Measurements from ENCODE around the gene ELAVL1.
"Not testable (repeated sequence)": the region's sequence is repeated elsewhere in the genome, so short reads cannot be mapped to it uniquely, and the experiment has no call there.

ELAVL1 gene

DNA sequence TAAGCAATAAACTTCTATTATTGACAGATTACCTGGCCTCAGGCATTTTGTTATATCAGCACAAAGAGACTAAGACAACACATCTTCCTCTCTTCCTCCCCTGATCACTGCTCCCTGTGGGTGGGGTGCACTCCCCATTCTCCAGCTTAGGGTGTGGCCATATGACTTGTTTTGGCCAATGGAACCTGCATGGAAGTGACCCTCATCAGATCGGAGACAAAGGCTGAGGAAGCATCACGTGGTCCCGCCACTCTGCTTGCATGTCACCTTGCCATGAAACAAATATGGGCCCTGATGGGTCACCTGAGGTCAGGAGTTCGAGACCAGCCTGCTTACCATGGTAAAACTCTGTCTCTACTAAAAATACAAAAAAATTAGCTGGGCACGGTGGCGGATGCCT, 33.4 kb upstream of the ELAVL1 start:
- Histone ChIP-seq H3K27me3 (peaks cover 5% of the 10 kb centered on the region), H3K4me1 (ENCODE audit: control insufficient read depth in 1 of 2, insufficient read depth in 1 of 2, low read depth in 1 of 2, low read length in 1 of 2) (no peaks in the 10 kb centered on the region), H3K4me3 (ENCODE audit: low read depth in 1 of 2, low read length in 1 of 2) (no peak overlapping the region), H3K36me3 (no peaks in the 10 kb centered on the region), H3K27ac (no peak overlapping the region), H3K9me3 (no peaks in the 10 kb centered on the region)
- TF ChIP-seq, protein P1, sequence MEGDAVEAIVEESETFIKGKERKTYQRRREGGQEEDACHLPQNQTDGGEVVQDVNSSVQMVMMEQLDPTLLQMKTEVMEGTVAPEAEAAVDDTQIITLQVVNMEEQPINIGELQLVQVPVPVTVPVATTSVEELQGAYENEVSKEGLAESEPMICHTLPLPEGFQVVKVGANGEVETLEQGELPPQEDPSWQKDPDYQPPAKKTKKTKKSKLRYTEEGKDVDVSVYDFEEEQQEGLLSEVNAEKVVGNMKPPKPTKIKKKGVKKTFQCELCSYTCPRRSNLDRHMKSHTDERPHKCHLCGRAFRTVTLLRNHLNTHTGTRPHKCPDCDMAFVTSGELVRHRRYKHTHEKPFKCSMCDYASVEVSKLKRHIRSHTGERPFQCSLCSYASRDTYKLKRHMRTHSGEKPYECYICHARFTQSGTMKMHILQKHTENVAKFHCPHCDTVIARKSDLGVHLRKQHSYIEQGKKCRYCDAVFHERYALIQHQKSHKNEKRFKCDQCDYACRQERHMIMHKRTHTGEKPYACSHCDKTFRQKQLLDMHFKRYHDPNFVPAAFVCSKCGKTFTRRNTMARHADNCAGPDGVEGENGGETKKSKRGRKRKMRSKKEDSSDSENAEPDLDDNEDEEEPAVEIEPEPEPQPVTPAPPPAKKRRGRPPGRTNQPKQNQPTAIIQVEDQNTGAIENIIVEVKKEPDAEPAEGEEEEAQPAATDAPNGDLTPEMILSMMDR (IDR thresholded peaks at IDR 0.05): no peak

DNA sequence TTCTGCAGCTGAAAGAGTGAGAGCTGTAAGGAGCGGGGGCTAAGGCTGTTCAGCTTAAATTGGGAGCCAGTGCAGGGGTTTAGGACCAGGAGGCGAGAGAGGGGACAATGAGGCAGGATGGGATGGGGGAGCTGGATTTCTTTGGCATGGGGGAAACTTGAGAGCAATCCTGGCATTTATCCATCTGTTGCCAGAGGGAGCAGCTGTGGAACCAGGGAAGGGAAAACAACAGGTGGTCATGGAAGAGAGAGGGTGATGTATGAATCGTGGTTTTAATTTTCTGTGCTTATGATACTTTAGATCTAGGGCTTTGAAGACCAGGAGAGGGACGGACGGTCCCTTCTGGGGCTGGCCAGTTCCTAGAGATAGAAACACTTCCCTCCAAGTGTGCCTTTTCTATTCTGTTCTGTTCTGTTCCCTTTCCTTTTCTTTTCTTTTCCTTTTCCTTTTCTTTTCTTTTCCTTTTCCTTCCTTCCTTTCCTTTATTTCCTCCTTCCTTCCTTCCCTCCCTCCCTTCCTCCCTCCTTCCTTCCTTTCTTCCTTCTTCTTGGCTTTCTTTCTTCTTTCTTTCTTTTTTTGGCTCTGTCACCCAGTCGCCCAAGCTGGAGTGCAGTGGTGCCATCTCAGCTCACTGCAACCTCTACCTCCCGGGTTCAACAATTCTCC, 31.1 kb upstream of the ELAVL1 start:
- Histone ChIP-seq H3K27ac (no peak overlapping the region), H3K27me3 (peaks cover 18% of the 10 kb centered on the region), H3K9me3 (no peaks in the 10 kb centered on the region), H3K36me3 (no peaks in the 10 kb centered on the region), H3K4me3 (ENCODE audit: low read depth in 1 of 2, low read length in 1 of 2) (no peak overlapping the region), H3K4me1 (ENCODE audit: control insufficient read depth in 1 of 2, insufficient read depth in 1 of 2, low read depth in 1 of 2, low read length in 1 of 2) (no peaks in the 10 kb centered on the region)
- TF ChIP-seq, protein P1 (IDR thresholded peaks at IDR 0.05): no peak

DNA sequence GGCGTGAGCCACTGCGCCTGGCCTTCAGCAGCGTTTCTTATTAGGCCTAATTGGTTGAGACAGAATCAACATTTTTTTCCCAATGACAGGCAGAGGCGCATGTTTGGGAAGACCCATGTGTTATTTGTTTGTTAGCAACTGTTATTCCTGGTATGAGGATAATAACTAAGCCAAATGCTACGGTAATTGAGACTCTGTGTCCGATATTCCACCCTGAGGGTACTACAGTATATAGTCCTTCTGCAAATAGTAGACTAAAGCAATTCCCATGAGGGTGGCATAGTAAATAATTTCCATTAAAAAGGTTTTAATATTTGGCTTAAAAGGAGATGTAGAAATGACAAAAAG, 28.7 kb upstream of the ELAVL1 start:
- H3K4me1 ChIP-seq (ENCODE audit: control insufficient read depth in 1 of 2, insufficient read depth in 1 of 2, low read depth in 1 of 2, low read length in 1 of 2): no peaks in the 10 kb centered on the region
- peaks cover 18% of the 10 kb centered on the region for H3K27me3 ChIP-seq
- H3K27ac ChIP-seq: no peak overlapping the region
- TF ChIP-seq, protein P1 (IDR thresholded peaks at IDR 0.05): no peak
- no peaks in the 10 kb centered on the region for H3K9me3 ChIP-seq
- H3K4me3 ChIP-seq (ENCODE audit: low read depth in 1 of 2, low read length in 1 of 2): no peak overlapping the region
- H3K36me3 ChIP-seq: no peaks in the 10 kb centered on the region

DNA sequence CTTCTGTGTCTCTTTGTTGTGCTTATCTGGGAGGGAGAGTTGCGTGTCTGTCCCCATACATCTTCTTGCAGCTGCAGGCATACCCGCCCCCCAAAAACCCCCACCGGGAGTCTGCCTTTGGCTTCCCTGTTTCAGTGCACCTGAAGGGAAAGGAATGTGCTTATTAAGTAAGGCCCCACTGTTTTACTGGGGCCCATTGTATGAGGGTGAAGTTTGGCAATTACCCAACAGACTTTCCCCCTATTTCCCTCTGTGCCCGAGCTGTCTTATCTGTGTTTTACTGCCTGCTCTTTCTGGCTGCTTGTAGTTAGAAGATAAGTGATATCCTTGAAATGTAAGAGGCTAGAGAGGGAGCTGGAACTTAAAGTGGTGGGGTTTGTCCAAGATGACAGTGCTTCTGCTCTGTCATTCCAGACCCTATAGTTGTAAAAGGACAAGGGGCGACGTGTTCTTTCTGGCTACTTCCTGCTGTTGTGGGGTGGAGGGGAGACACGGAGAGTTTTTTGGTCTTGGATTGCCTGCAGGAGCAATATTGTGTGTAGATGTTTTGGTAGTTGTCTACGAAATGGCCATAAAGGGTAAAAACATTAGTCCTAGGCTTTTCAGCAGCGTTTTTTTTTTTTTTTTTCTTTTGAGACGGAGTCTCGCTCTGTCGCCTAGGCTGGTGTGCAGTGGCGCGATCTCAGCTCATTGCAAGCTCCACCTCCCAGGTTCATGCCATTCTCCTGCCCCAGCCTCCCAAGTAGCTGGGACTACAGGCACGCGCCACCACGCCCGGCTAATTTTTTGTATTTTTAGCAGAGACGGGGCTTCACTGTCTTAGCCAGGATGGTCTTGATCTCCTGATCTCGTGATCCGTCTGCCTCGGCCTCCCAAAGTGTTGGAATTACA, 28.1 kb upstream of the ELAVL1 start:
- H3K36me3 ChIP-seq: not testable (repeated sequence)

DNA sequence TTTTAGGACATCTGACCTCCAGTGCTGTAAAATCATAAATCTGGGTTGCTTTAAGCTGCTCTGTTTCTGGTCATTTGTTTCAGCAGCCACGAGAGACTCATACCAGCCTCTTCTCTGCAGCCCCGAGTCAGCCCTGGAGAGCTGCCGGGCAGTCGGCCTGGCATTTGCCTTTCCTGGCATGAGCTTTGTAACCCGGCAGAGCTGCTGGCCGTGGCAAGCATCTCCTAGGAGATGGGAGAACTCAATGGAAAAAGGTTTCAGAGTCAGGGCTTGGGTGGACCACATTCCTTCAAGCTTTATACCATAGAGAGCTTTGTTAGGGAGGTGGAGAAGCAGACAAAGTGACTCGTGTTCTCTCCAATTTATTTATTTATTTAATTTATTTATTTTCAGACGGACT, 25.5 kb upstream of the ELAVL1 start:
- TF ChIP-seq, protein P1 (IDR thresholded peaks at IDR 0.05): no peak
- no peaks in the 10 kb centered on the region for H3K36me3 ChIP-seq
- H3K4me3 ChIP-seq (ENCODE audit: low read depth in 1 of 2, low read length in 1 of 2): no peak overlapping the region
- H3K27ac ChIP-seq: no peak overlapping the region
- peaks cover 18% of the 10 kb centered on the region for H3K27me3 ChIP-seq
- no peaks in the 10 kb centered on the region for H3K4me1 ChIP-seq (ENCODE audit: control insufficient read depth in 1 of 2, insufficient read depth in 1 of 2, low read depth in 1 of 2, low read length in 1 of 2)
- H3K9me3 ChIP-seq: no peaks in the 10 kb centered on the region

More for the DNA sequence above, 28.1 kb upstream of the ELAVL1 start:
- H3K9me3 ChIP-seq; H3K27ac ChIP-seq; H3K4me1 ChIP-seq (ENCODE audit: control insufficient read depth in 1 of 2, insufficient read depth in 1 of 2, low read depth in 1 of 2, low read length in 1 of 2); H3K4me3 ChIP-seq (ENCODE audit: low read depth in 1 of 2, low read length in 1 of 2): not testable (repeated sequence)
- H3K27me3 ChIP-seq: peaks cover 18% of the 10 kb centered on the region

DNA sequence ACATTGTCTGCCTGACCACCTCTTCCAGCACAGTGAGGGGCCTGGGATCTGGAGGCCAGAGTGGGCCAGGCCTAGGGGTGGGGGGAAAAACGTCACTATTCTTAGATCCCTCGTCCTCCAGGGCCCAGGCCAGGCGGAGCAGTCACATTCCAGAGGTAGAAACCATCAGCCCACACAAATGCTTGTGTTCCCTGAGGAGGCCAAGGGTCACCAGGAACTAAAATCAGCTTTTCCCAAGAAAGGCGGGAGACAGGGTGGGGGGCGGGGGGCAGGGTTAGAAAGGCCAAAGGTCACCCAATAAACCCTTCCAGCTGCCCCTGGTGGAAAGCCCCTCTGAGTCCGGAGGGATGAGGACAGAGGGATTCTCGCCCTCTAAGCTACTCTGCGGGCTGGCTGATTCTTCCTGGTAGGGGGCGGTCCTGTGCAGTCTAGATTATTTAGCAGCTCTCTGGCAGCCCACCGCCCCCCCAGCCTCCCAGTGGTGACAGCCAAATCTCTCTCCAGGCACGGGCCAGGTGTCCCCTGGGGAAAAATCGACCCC, 23.6 kb upstream of the ELAVL1 start:
- Histone ChIP-seq H3K27ac (no peak overlapping the region), H3K27me3 (peaks cover 15% of the 10 kb centered on the region), H3K9me3 (no peaks in the 10 kb centered on the region), H3K4me1 (ENCODE audit: control insufficient read depth in 1 of 2, insufficient read depth in 1 of 2, low read depth in 1 of 2, low read length in 1 of 2) (no peaks in the 10 kb centered on the region), H3K36me3 (no peaks in the 10 kb centered on the region), H3K4me3 (ENCODE audit: low read depth in 1 of 2, low read length in 1 of 2) (no peak overlapping the region)
- TF ChIP-seq, protein P1 (IDR thresholded peaks at IDR 0.05): no peak

Measured in neutrophil (primary cell).